Measurements from ENCODE around the gene TAF11L8. TPM values are rescaled to one million over a fixed set of nuclear protein-coding genes. Genes with fewer than 3 reads are reported as not detected.
A peak's percentile ranks its signal among the peaks of the same experiment; 100 is the strongest.
"Not testable (repeated sequence)": the region's sequence is repeated elsewhere in the genome, so short reads cannot be mapped to it uniquely, and the experiment has no call there.

Gene TAF11L8
- total RNA-seq, 1 experiment from 2014 or later = not detected

DNA sequence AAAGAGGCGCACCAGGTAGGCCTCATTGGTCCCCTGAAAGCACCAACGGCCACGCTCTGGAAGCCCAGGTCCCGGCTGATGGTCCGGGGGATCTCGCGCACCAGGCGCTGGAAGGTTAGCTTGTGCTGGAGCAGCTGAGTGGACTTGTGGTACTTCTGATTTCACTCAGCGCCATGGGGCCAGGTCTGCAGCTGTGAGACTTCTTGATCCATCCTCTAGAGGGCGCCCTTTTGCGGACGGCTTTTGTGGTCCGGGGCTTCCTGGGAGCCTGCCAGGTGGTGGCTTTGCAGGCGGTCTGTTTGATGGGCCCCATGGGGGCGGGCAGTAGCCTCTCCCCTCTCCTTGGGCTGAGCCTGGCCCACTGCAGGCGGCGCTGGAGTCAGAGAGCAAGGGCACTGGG, 29.9 kb upstream of the TAF11L8 start:
- no TSS peak for BruUV-seq (replicated peaks)
- no peaks in the 10 kb centered on the region for H3K9me3 ChIP-seq (ENCODE audit: insufficient read depth, low read depth)
- no peak overlapping the region for H2AFZ ChIP-seq
- no peak overlapping the region for H3K4me3 ChIP-seq
- no peaks in the 10 kb centered on the region for H3F3A ChIP-seq (ENCODE audit: insufficient read depth, low read depth)
- intact Hi-C loops (cut with micrococcal nuclease; ENCODE audit: unreplicated experiment) = no loop called here
- no peak for DNase-seq
- H3K36me3 ChIP-seq (ENCODE audit: low read depth) = no peaks in the 10 kb centered on the region
- H3K9me2 ChIP-seq (ENCODE audit: insufficient read depth) = no peaks in the 10 kb centered on the region
- no peak overlapping the region for H3K27ac ChIP-seq
- H3K4me2 ChIP-seq = no peak overlapping the region
- H3K27me3 ChIP-seq (ENCODE audit: insufficient read depth, low read depth) = peaks cover 34% of the 10 kb centered on the region
- no peak for TF ChIP-seq EZH2 (IDR thresholded peaks at IDR 0.05; ENCODE audit: low read depth)
- TF ChIP-seq, protein P1, sequence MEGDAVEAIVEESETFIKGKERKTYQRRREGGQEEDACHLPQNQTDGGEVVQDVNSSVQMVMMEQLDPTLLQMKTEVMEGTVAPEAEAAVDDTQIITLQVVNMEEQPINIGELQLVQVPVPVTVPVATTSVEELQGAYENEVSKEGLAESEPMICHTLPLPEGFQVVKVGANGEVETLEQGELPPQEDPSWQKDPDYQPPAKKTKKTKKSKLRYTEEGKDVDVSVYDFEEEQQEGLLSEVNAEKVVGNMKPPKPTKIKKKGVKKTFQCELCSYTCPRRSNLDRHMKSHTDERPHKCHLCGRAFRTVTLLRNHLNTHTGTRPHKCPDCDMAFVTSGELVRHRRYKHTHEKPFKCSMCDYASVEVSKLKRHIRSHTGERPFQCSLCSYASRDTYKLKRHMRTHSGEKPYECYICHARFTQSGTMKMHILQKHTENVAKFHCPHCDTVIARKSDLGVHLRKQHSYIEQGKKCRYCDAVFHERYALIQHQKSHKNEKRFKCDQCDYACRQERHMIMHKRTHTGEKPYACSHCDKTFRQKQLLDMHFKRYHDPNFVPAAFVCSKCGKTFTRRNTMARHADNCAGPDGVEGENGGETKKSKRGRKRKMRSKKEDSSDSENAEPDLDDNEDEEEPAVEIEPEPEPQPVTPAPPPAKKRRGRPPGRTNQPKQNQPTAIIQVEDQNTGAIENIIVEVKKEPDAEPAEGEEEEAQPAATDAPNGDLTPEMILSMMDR (conservative IDR thresholded peaks at IDR 0.05) = peak; percentile 49
- H3K79me2 ChIP-seq (ENCODE audit: low read depth) = no peaks in the 10 kb centered on the region
- no peaks in the 10 kb centered on the region for H3K4me1 ChIP-seq (replicated peaks; ENCODE audit: insufficient read depth)
- POLR2A ChIA-PET (ENCODE audit: unreplicated experiment) = no interaction called here
- CTCF ChIA-PET = no interaction called here
- H4K20me1 ChIP-seq (ENCODE audit: insufficient read depth) = no peaks in the 10 kb centered on the region

DNA sequence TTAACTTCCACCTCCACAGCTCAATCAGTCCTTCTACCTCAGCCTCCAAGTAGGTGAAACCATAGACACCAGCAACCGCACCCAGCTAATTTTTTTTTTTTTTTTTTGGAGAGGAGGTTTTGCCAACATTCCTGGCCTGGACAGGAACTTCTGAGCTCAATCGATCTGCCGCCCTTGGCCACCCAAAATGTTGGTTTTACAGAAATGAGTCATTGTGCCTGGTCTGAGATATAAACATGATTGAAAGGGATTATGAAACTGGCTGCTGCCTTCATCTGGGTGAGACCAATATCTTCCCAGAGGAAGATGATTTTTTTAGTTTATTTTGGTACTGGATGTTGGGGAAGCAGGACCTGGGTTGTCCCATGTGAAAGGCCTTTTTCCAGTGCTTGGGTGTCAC, 28.6 kb upstream of the TAF11L8 start:
- DNase-seq = no peak

DNA sequence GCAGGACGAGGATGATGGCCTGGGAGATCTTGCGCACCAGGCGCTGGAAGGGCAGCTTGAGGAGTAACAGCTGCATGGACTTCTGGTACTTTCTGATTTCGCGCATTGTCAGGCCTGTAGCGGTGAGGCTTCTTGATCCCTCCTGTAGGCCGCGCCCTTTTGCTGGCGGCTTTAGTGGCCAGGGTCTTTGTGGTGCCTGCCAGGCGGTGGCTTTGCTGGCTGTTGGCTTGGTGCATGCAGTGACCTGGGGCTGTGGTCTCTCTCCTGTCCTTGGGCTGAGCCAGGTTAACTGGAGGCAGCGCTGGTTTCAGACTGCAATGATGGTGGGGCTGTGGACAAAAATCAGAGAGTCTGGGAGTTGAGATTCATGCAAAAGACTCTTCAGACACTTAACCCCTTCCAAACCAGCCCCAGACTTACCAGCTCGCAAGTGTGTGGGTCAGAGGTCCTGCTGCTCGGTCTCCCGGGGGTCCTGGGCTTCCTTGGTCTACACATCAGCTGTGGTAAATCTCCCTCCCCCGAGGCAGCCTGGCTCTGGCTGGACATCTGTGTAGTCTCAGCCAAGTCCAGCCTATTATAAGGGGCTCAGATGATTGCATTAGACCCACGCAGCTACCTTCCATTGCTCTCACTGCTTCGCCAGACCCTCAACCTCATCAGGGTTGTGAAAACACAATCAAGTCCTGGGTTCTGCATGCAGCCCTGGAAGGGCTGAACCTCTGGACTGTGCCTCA, 24.3 kb upstream of the TAF11L8 start:
- H3F3A ChIP-seq (ENCODE audit: insufficient read depth, low read depth) = no peaks in the 10 kb centered on the region
- no peak overlapping the region for H2AFZ ChIP-seq
- DNase-seq = no peak
- ChIA-PET POLR2A (ENCODE audit: unreplicated experiment) (no interaction called here), CTCF (no interaction called here)
- H3K36me3 ChIP-seq (ENCODE audit: low read depth) = no peaks in the 10 kb centered on the region
- H3K4me1 ChIP-seq (replicated peaks; ENCODE audit: insufficient read depth) = no peaks in the 10 kb centered on the region
- no peaks in the 10 kb centered on the region for H3K9me2 ChIP-seq (ENCODE audit: insufficient read depth)
- no peaks in the 10 kb centered on the region for H4K20me1 ChIP-seq (ENCODE audit: insufficient read depth)
- peaks cover 32% of the 10 kb centered on the region for H3K27me3 ChIP-seq (ENCODE audit: insufficient read depth, low read depth)
- no peak overlapping the region for H3K27ac ChIP-seq
- no peak overlapping the region for H3K4me3 ChIP-seq
- TF ChIP-seq, protein P1 (conservative IDR thresholded peaks at IDR 0.05) = no peak
- no peak for TF ChIP-seq EZH2 (IDR thresholded peaks at IDR 0.05; ENCODE audit: low read depth)
- intact Hi-C loops (cut with micrococcal nuclease; ENCODE audit: unreplicated experiment) = no loop called here
- H3K4me2 ChIP-seq = no peak overlapping the region
- BruUV-seq (replicated peaks) = no TSS peak
- H3K9me3 ChIP-seq (ENCODE audit: insufficient read depth, low read depth) = no peaks in the 10 kb centered on the region
- H3K79me2 ChIP-seq (ENCODE audit: low read depth) = no peaks in the 10 kb centered on the region

More for the DNA sequence above, 28.6 kb upstream of the TAF11L8 start:
- Histone ChIP-seq H3F3A (ENCODE audit: insufficient read depth, low read depth) (no peaks in the 10 kb centered on the region), H3K27me3 (ENCODE audit: insufficient read depth, low read depth) (peaks cover 28% of the 10 kb centered on the region), H2AFZ (no peak overlapping the region), H3K36me3 (ENCODE audit: low read depth) (no peaks in the 10 kb centered on the region), H3K9me2 (ENCODE audit: insufficient read depth) (no peaks in the 10 kb centered on the region), H3K4me1 (replicated peaks; ENCODE audit: insufficient read depth) (no peaks in the 10 kb centered on the region), H4K20me1 (ENCODE audit: insufficient read depth) (no peaks in the 10 kb centered on the region), H3K4me3 (no peak overlapping the region), H3K79me2 (ENCODE audit: low read depth) (no peaks in the 10 kb centered on the region), H3K27ac (no peak overlapping the region), H3K9me3 (ENCODE audit: insufficient read depth, low read depth) (no peaks in the 10 kb centered on the region), H3K4me2 (no peak overlapping the region)
- BruUV-seq (replicated peaks) = no TSS peak
- intact Hi-C loops (cut with micrococcal nuclease; ENCODE audit: unreplicated experiment) = no loop called here
- TF ChIP-seq EZH2 (IDR thresholded peaks at IDR 0.05; ENCODE audit: low read depth) = no peak
- TF ChIP-seq, protein P1 (conservative IDR thresholded peaks at IDR 0.05) = no peak
- POLR2A ChIA-PET (ENCODE audit: unreplicated experiment) = no interaction called here
- CTCF ChIA-PET = interaction anchor here (0.6 kb wide), 1 partner anchor 652 kb away, joined by 4 read pairs; no protein-coding TSS in a partner anchor

DNA sequence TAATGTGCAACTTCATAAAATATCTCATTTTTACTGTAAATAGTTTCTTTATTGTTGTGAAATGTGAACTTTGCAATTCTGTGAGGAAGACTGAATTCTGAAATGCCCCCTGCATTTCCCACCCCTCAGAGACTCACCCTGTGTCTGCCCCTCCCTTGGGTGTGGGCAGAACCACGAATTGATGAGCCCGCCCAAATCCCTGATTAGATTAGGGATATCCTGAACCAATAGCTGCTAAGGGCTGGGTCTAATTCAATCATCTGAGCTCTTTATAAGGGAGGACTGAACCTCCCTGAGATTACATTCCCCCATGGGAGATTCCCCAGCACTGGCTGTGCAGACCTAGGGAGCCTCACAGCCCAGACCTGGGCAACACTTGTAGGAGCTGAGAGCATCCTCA, 19.3 kb upstream of the TAF11L8 start, which contains the start of gene TAF11L12:
TSS of gene TAF11L12 (plus strand) at position 301 of the 400 bp plus-strand sequence.
- H3K27me3 ChIP-seq (ENCODE audit: insufficient read depth, low read depth) = peaks cover 55% of the 10 kb centered on the region
- BruUV-seq (replicated peaks); CTCF ChIA-PET; H3F3A ChIP-seq (ENCODE audit: insufficient read depth, low read depth); H3K4me3 ChIP-seq; H3K27ac ChIP-seq; H3K9me2 ChIP-seq (ENCODE audit: insufficient read depth); H3K4me2 ChIP-seq; H3K9me3 ChIP-seq (ENCODE audit: insufficient read depth, low read depth); H3K4me1 ChIP-seq (replicated peaks; ENCODE audit: insufficient read depth); POLR2A ChIA-PET (ENCODE audit: unreplicated experiment); H3K36me3 ChIP-seq (ENCODE audit: low read depth); H3K79me2 ChIP-seq (ENCODE audit: low read depth); H2AFZ ChIP-seq; intact Hi-C loops (cut with micrococcal nuclease; ENCODE audit: unreplicated experiment); DNase-seq; H4K20me1 ChIP-seq (ENCODE audit: insufficient read depth): not testable (repeated sequence)

DNA sequence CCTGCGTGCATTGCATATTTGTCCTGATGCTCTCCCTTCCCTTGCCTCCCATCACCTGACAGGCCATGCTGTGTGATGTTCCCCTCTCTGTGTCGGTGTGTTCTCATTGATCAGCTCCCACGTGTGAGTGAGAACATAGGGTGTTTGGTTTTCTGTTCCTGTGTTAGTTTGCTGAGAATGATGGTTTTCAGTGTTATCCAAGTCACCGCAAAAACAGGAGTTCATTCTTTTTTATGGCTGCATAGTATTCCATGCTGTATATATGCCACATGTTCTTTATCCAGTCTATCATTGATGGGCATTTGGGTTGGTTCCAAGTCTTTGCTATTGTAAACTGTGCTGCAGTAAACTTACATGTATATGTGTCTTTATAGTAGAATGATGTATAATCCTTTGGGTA, 16.7 kb upstream of the TAF11L8 start:
- H3K4me3 ChIP-seq; H3K4me1 ChIP-seq (replicated peaks; ENCODE audit: insufficient read depth); POLR2A ChIA-PET (ENCODE audit: unreplicated experiment); H4K20me1 ChIP-seq (ENCODE audit: insufficient read depth); BruUV-seq (replicated peaks); H3K9me2 ChIP-seq (ENCODE audit: insufficient read depth); H3K9me3 ChIP-seq (ENCODE audit: insufficient read depth, low read depth); H3K27ac ChIP-seq; H3F3A ChIP-seq (ENCODE audit: insufficient read depth, low read depth); CTCF ChIA-PET; H3K79me2 ChIP-seq (ENCODE audit: low read depth); DNase-seq; H2AFZ ChIP-seq; H3K36me3 ChIP-seq (ENCODE audit: low read depth); intact Hi-C loops (cut with micrococcal nuclease; ENCODE audit: unreplicated experiment); H3K4me2 ChIP-seq: not testable (repeated sequence)
- H3K27me3 ChIP-seq (ENCODE audit: insufficient read depth, low read depth) = peaks cover 52% of the 10 kb centered on the region

All from PC-9 (cell line).